Cardiac fibroblast (primary cell): ENCODE results near the gene EMILIN3.

Experiments used
- DNase-seq, 2 donors: peaks; one replicate each; pipeline versions ENCODE4 v3.0.0 to v3.0.0-alpha.2; 2010; ENCODE audit warnings: low read depth in 2 of 2
- H3K4me3 ChIP-seq, 2 donors: replicated peaks in 1 of 2; 1 replicate in 1 of 2; 2 replicates in 1 of 2; pipeline ENCODE4 v1.5.1; 2011; ENCODE audit warnings: low read depth in 2 of 2, low read length in 2 of 2, mild to moderate bottlenecking in 2 of 2, moderate library complexity in 1 of 2
- TF ChIP-seq, protein P1 (sequence below): IDR thresholded peaks from one replicate; pipeline ENCODE4 v1.5.1; 2011; ENCODE audit warnings: low read depth, mild to moderate bottlenecking, low read length, inconsistent platforms

Gene EMILIN3

DNA sequence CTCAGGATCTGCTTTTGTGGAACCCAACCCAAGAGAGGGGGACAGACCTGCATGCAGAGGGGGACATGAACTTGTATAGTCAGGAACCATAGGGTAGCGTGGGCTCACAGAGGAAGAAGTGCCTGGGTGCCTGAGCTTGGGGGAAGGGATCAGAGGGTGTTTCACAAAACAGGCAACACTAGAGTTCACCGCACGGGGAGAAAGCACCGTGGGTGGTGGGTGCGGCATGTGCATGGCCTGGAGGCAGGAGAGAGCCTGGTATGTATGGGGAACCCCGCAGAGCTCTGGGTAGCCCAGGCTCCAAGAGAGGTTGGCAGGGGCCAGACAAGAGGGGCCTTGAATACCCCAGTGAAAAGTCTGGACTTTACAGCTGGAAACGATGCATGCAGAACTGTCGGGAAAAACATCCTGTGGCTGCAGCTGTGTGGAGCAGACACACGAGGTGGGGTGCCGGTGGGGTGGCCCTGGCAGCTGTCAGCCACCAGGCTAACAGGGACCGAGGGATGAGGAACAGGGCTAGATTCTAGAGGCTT lies 6.7 kb upstream of the EMILIN3 start:
- TF ChIP-seq, protein P1, sequence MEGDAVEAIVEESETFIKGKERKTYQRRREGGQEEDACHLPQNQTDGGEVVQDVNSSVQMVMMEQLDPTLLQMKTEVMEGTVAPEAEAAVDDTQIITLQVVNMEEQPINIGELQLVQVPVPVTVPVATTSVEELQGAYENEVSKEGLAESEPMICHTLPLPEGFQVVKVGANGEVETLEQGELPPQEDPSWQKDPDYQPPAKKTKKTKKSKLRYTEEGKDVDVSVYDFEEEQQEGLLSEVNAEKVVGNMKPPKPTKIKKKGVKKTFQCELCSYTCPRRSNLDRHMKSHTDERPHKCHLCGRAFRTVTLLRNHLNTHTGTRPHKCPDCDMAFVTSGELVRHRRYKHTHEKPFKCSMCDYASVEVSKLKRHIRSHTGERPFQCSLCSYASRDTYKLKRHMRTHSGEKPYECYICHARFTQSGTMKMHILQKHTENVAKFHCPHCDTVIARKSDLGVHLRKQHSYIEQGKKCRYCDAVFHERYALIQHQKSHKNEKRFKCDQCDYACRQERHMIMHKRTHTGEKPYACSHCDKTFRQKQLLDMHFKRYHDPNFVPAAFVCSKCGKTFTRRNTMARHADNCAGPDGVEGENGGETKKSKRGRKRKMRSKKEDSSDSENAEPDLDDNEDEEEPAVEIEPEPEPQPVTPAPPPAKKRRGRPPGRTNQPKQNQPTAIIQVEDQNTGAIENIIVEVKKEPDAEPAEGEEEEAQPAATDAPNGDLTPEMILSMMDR: no peak
- H3K4me3 ChIP-seq: no peak overlapping the region
- DNase-seq: no peak

GRCh38 chr20:41371371-41371770 lies 4.8 kb upstream of the EMILIN3 start:
- TF ChIP-seq, protein P1: no peak
- no peak for DNase-seq
- no peak overlapping the region for H3K4me3 ChIP-seq

DNA sequence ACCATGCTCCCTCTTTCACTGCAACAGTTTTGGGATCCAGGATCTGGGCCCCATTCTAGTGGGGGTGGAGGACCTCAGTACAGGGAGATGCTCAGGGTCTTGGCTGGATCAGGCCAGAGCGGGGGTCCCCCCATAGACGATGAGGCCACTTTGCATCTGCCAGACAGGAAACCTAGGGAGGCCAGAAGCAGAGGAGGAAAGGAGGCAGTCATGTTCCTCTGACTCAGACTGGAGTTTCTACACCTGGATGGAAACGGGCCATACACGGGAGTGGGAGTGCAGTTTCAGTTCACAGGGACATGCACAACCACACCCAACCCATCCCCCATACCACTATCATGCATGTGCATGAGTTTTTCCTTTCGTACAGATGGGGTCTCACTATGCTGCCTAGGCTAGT lies 3.6 kb upstream of the EMILIN3 start:
- H3K4me3 ChIP-seq: no peak overlapping the region
- TF ChIP-seq, protein P1: no peak
- DNase-seq: no peak

DNA sequence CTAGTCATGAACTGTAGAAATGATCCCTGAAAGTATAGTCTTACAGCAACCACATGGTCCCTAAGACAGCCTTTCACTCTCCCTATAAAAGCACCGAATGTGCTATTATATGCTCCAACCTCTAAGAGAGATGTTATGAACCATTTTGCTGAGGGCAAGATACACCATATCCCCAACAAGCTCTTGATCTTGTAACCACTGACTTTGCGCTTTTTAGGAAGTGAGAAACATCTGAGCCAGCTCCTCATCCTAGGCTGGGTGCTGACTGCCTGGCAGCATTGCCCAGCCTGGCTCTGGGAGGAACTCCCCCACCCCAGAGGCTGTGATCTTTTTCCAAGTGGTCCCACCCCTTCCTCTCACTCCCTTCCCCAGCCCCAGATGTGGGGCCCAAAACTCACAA lies 3.1 kb upstream of the EMILIN3 start:
- H3K4me3 ChIP-seq: no peak overlapping the region
- DNase-seq: no peak
- TF ChIP-seq, protein P1: no peak

GRCh38 chr20:41367956-41368355 lies 1.3 kb upstream of the EMILIN3 start:
- no peak overlapping the region for H3K4me3 ChIP-seq
- no peak for DNase-seq
- TF ChIP-seq, protein P1: no peak

GRCh38 chr20:41367393-41367695 lies 726 bp upstream of the EMILIN3 start:
- no peak for DNase-seq
- H3K4me3 ChIP-seq: no peak overlapping the region
- TF ChIP-seq, protein P1: no peak
